Activated CD8-positive, alpha-beta T cell treated with anti-CD3 and anti-CD28 coated beads for 36 hours (primary cell): ENCODE results near the gene ADD1. TPM values are rescaled to one million over a fixed set of nuclear protein-coding genes. Genes with fewer than 3 reads are reported as not detected.

Experiments used
- ATAC-seq: fragments of 200-7000 bp; cut with Tn5 transposase; one replicate; pipeline ENCODE4 v1.10.0; 2021; ENCODE audit warnings: mild to moderate bottlenecking, moderate library complexity
- CTCF ChIA-PET: fragments of 350-600 bp; sonication (Branson Sonifier 250); formaldehyde crosslinking; loops from one replicate; lab custom pipeline; 2021; ENCODE audit warnings: antibody characterized with exemption; lab: Charles Lee
- POLR2A ChIA-PET: fragments of 350-600 bp; sonication (Branson Sonifier 250); formaldehyde crosslinking; loops from one replicate; lab custom pipeline; 2021; ENCODE audit warnings: antibody characterized with exemption; lab: Charles Lee
- DNase-seq: peaks from one replicate; pipeline ENCODE4 v3.0.0-alpha.2; 2020
- H3K27ac Mint-ChIP-seq: one replicate; pipeline ENCODE4 v1.8.0; 2021; ENCODE audit warnings: mild to moderate bottlenecking, mixed read lengths
- H3K27me3 Mint-ChIP-seq: one replicate; pipeline ENCODE4 v1.8.0; 2021; ENCODE audit warnings: mixed read lengths
- H3K36me3 Mint-ChIP-seq: one replicate; pipeline ENCODE4 v1.8.0; 2021; ENCODE audit warnings: low read depth, mixed read lengths
- H3K4me1 Mint-ChIP-seq: one replicate; pipeline ENCODE4 v1.8.0; 2021; ENCODE audit warnings: low read depth, mixed read lengths
- H3K4me3 Mint-ChIP-seq: one replicate; pipeline ENCODE4 v1.8.0; 2021; ENCODE audit warnings: mild to moderate bottlenecking, moderate library complexity, mixed read lengths
- H3K9me3 Mint-ChIP-seq: one replicate; pipeline ENCODE4 v1.8.0; 2021; ENCODE audit warnings: mixed read lengths
- CTCF ChIP-seq: fragments of 200-600 bp; IDR thresholded peaks from one replicate; pipeline ENCODE4 v1.8.0; 2022; ENCODE audit warnings: antibody characterized with exemption, mild to moderate bottlenecking
- intact Hi-C: fragments of 100-400 bp; cut with micrococcal nuclease; formaldehyde crosslinking; loops from one replicate; pipeline ENCODE4 v1.10.0; 2022
- total RNA-seq, 2 experiments: library from RNA; stranded (reverse); gene quantifications; one replicate each; pipeline ENCODE4 v1.2.3, GENCODE V29; 2021

The ADD1 gene
- total RNA-seq, 2 experiments from 2014 or later: 149 to 154 TPM

GRCh38 chr4:2824329-2824835, 19.3 kb upstream of the ADD1 start:
- peaks cover 13% of the 10 kb centered on the region for H3K4me1 Mint-ChIP-seq
- CTCF ChIA-PET: no interaction called here
- H3K27me3 Mint-ChIP-seq: no peaks in the 10 kb centered on the region
- POLR2A ChIA-PET: interaction anchor here (1.2 to 1.6 kb wide), 3 partner anchors 9 to 23 kb away, joined by 3 to 4 read pairs (median 4); no protein-coding TSS in a partner anchor
- H3K27ac Mint-ChIP-seq: no peak overlapping the region
- ATAC-seq (no peak), DNase-seq (no peak)
- TF ChIP-seq CTCF: no peak
- intact Hi-C loops: no loop called here
- H3K9me3 Mint-ChIP-seq: no peaks in the 10 kb centered on the region
- no peak overlapping the region for H3K4me3 Mint-ChIP-seq
- H3K36me3 Mint-ChIP-seq: peaks cover 43% of the 10 kb centered on the region

- ChIA-PET POLR2A (interaction anchor here (1.3 to 1.6 kb wide), 2 partner anchors 10 to 24 kb away, joined by 4 read pairs; no protein-coding TSS in a partner anchor), CTCF (no interaction called here)
- Mint-ChIP-seq H3K9me3 (no peaks in the 10 kb centered on the region), H3K36me3 (peaks cover 42% of the 10 kb centered on the region), H3K4me1 (peaks cover 9% of the 10 kb centered on the region), H3K4me3 (no peak overlapping the region), H3K27ac (no peak overlapping the region), H3K27me3 (no peaks in the 10 kb centered on the region)
- TF ChIP-seq CTCF: no peak
- intact Hi-C loops: no loop called here
- DNase-seq (no peak), ATAC-seq (no peak)
These were observed 18.7 kb upstream of the ADD1 start for GRCh38 chr4:2824836-2825381.

- H3K27ac Mint-ChIP-seq: no peak overlapping the region
- no peak for TF ChIP-seq CTCF
- H3K4me3 Mint-ChIP-seq: no peak overlapping the region
- ChIA-PET CTCF (no interaction called here), POLR2A (no interaction called here)
- no peak for DNase-seq
- no peaks in the 10 kb centered on the region for H3K9me3 Mint-ChIP-seq
- peaks cover 42% of the 10 kb centered on the region for H3K36me3 Mint-ChIP-seq
- intact Hi-C loops: no loop called here
- ATAC-seq: no peak
- H3K27me3 Mint-ChIP-seq: no peaks in the 10 kb centered on the region
- H3K4me1 Mint-ChIP-seq: peaks cover 3% of the 10 kb centered on the region
These were observed 17.9 kb upstream of the ADD1 start for GRCh38 chr4:2825740-2826139.

- Mint-ChIP-seq H3K36me3 (peaks cover 42% of the 10 kb centered on the region), H3K27me3 (no peaks in the 10 kb centered on the region), H3K4me3 (no peak overlapping the region), H3K4me1 (peaks cover 3% of the 10 kb centered on the region), H3K27ac (no peak overlapping the region), H3K9me3 (no peaks in the 10 kb centered on the region)
- no peak for TF ChIP-seq CTCF
- ChIA-PET CTCF (no interaction called here), POLR2A (interaction anchor here (1.1 to 1.2 kb wide), 2 partner anchors 9 kb away, joined by 4 to 5 read pairs; no protein-coding TSS in a partner anchor)
- intact Hi-C loops: no loop called here
- no peak for DNase-seq
- ATAC-seq: no peak
These were observed 16.4 kb upstream of the ADD1 start for GRCh38 chr4:2827071-2827873.
